ACC112 (cell line): ENCODE data around the gene MVP.

Experiments used
- H2AFZ ChIP-seq: fragments of 200-600 bp; sonication (generic); one replicate; pipeline ENCODE4 v1.6.0; 2017; ENCODE audit warnings: antibody characterized with exemption, low read length; ENCODE audit not compliant: unreplicated experiment
- H3K27ac ChIP-seq: fragments of 200-600 bp; sonication (generic); 2 replicates; pipeline ENCODE4 v1.5.1; 2014; ENCODE audit warnings: low read depth, mild to moderate bottlenecking, antibody characterized with exemption, low read length, moderate library complexity
- H3K27me3 ChIP-seq: fragments of 200-600 bp; sonication (generic); 2 replicates; pipeline ENCODE4 v1.6.1; 2014; ENCODE audit warnings: mild to moderate bottlenecking, antibody characterized with exemption, low read length, moderate library complexity, mixed read lengths; ENCODE audit not compliant: insufficient read depth
- H3K36me3 ChIP-seq: fragments of 200-600 bp; sonication (generic); 2 replicates; pipeline ENCODE4 v1.6.1; 2016; ENCODE audit warnings: mild to moderate bottlenecking, antibody characterized with exemption, low read length, moderate library complexity, mixed read lengths; ENCODE audit not compliant: insufficient read depth
- H3K4me1 ChIP-seq: fragments of 200-600 bp; sonication (generic); one replicate; pipeline ENCODE4 v1.6.1; 2016; ENCODE audit warnings: low read length, mixed read lengths; ENCODE audit not compliant: insufficient read depth, unreplicated experiment, control insufficient read depth
- H3K4me3 ChIP-seq: fragments of 200-600 bp; sonication (generic); 2 replicates; pipeline ENCODE4 v1.5.1; 2014; ENCODE audit warnings: mild to moderate bottlenecking, low read depth, low read length
- H3K79me2 ChIP-seq: fragments of 200-600 bp; sonication (generic); one replicate; pipeline ENCODE4 v1.6.0; 2016; ENCODE audit warnings: low read length; ENCODE audit not compliant: control insufficient read depth, unreplicated experiment, insufficient read depth

MVP gene

GRCh38 chr16:29811170-29811895 lies 8.9 kb upstream of the MVP start:
- Histone ChIP-seq H3K36me3 (peaks cover 9% of the 10 kb centered on the region; the same call in 1 of the 2 replicates), H3K4me1 (peaks cover 34% of the 10 kb centered on the region), H3K79me2 (peaks cover 16% of the 10 kb centered on the region), H3K27ac (peak overlapping the region; percentile 30; the same call in 1 of the 2 replicates), H3K27me3 (no peaks in the 10 kb centered on the region), H2AFZ (no peak overlapping the region), H3K4me3 (peak overlapping the region; percentile 70)

GRCh38 chr16:29811896-29812665 lies 8.2 kb upstream of the MVP start, which contains the start of gene PRRT2:
TSS of gene PRRT2 (plus strand) at chr16:29812193. CDS start at chr16:29813055, 862 bp downstream.
- Histone ChIP-seq H3K27me3 (no peaks in the 10 kb centered on the region), H3K27ac (peak within 1 kb of the TSS; percentile 30; the same call in 1 of the 2 replicates), H2AFZ (no peak within 1 kb of the TSS), H3K79me2 (peaks cover 19% of the 10 kb centered on the region), H3K36me3 (peaks cover 9% of the 10 kb centered on the region; the same call in 1 of the 2 replicates), H3K4me1 (peaks cover 34% of the 10 kb centered on the region), H3K4me3 (peak within 1 kb of the TSS; percentile 70)

- peaks cover 37% of the 10 kb centered on the region for H3K4me1 ChIP-seq
- H3K36me3 ChIP-seq, result peaks cover 9% of the 10 kb centered on the region; the same call in 1 of the 2 replicates
- H2AFZ ChIP-seq, result no peak overlapping the region
- H3K4me3 ChIP-seq, result peak overlapping the region; percentile 70
- H3K27me3 ChIP-seq, result no peaks in the 10 kb centered on the region
- no peak overlapping the region for H3K27ac ChIP-seq
- peaks cover 25% of the 10 kb centered on the region for H3K79me2 ChIP-seq
These were observed 7.3 kb upstream of the MVP start for GRCh38 chr16:29812754-29813643.

- peaks cover 22% of the 10 kb centered on the region for H3K79me2 ChIP-seq
- H3K27ac ChIP-seq, result no peak overlapping the region
- H3K27me3 ChIP-seq, result no peaks in the 10 kb centered on the region
- H3K36me3 ChIP-seq, result peaks cover 3% of the 10 kb centered on the region; the same call in 1 of the 2 replicates
- H3K4me3 ChIP-seq, result no peak overlapping the region
- peaks cover 36% of the 10 kb centered on the region for H3K4me1 ChIP-seq
- H2AFZ ChIP-seq, result no peak overlapping the region
These were observed 6.4 kb upstream of the MVP start for GRCh38 chr16:29813644-29814562.

GRCh38 chr16:29814592-29814991 lies 5.7 kb upstream of the MVP start:
- H2AFZ ChIP-seq, result no peak overlapping the region
- peak overlapping the region; percentile 87; the same call in 1 of the 2 replicates for H3K4me3 ChIP-seq
- peaks cover 35% of the 10 kb centered on the region for H3K4me1 ChIP-seq
- H3K27ac ChIP-seq, result no peak overlapping the region
- no peaks in the 10 kb centered on the region for H3K36me3 ChIP-seq
- H3K27me3 ChIP-seq, result no peaks in the 10 kb centered on the region
- peaks cover 22% of the 10 kb centered on the region for H3K79me2 ChIP-seq

- H2AFZ ChIP-seq, result peak overlapping the region; percentile 61
- peak overlapping the region; percentile 87 for H3K4me3 ChIP-seq
- peaks cover 31% of the 10 kb centered on the region for H3K4me1 ChIP-seq
- peak overlapping the region; percentile 63 for H3K27ac ChIP-seq
- no peaks in the 10 kb centered on the region for H3K36me3 ChIP-seq
- no peaks in the 10 kb centered on the region for H3K27me3 ChIP-seq
- peaks cover 28% of the 10 kb centered on the region for H3K79me2 ChIP-seq
These were observed 5.1 kb upstream of the MVP start for GRCh38 chr16:29815032-29815721.

- H3K4me1 ChIP-seq, result peaks cover 23% of the 10 kb centered on the region
- peak within 1 kb of the TSS; percentile 63 for H3K27ac ChIP-seq
- H3K4me3 ChIP-seq, result peak within 1 kb of the TSS; percentile 87
- peaks cover 37% of the 10 kb centered on the region for H3K79me2 ChIP-seq
- H3K36me3 ChIP-seq, result no peaks in the 10 kb centered on the region
- peak within 1 kb of the TSS; percentile 61 for H2AFZ ChIP-seq
- H3K27me3 ChIP-seq, result no peaks in the 10 kb centered on the region
These were observed 4.2 kb upstream of the MVP start, which contains the start of gene PAGR1 for GRCh38 chr16:29815793-29816693. TSS of gene PAGR1 (plus strand) at chr16:29816152. CDS start at chr16:29816526, 374 bp downstream.

- peak overlapping the region; percentile 87 for H3K4me3 ChIP-seq
- H3K27me3 ChIP-seq, result no peaks in the 10 kb centered on the region
- peak overlapping the region; percentile 63; the same call in 1 of the 2 replicates for H3K27ac ChIP-seq
- peaks cover 28% of the 10 kb centered on the region for H3K4me1 ChIP-seq
- H3K79me2 ChIP-seq, result peaks cover 43% of the 10 kb centered on the region
- H2AFZ ChIP-seq, result peak overlapping the region; percentile 52
- H3K36me3 ChIP-seq, result no peaks in the 10 kb centered on the region
These were observed 3.4 kb upstream of the MVP start for GRCh38 chr16:29816694-29817441.
